Measurements from ENCODE around the gene IFITM10. TPM values are rescaled to one million over a fixed set of nuclear protein-coding genes. Genes with fewer than 3 reads are reported as not detected.

IFITM10 gene
- polyA plus RNA-seq, 1 of the 3 experiments (the other 2 are of a cell fraction): 0.21 TPM

- Histone ChIP-seq H3F3A (replicated peaks; ENCODE audit: insufficient read depth) (peaks cover 8% of the 10 kb centered on the region), H3K4me1 (ENCODE audit: control insufficient read depth in 1 of 2, insufficient read depth in 2 of 2, low read depth in 1 of 2, low read length in 1 of 2) (peaks cover 0 to 31% of the 10 kb centered on the region in 2 experiments; a peak in 1 of 4 replicates), H3K4me2 (no peak overlapping the region), H3K4me3 (ENCODE audit: low read depth in 2 of 2, low read length in 1 of 2) (no peak overlapping the region), H3K27ac (ENCODE audit: low read depth in 2 of 2, low read length in 1 of 2) (no peak overlapping the region), H3K9me2 (no peaks in the 10 kb centered on the region), H3K9ac (no peak overlapping the region), H2AFZ (ENCODE audit: low read depth) (no peak overlapping the region), H3K36me3 (replicated peaks in 1 of 2; ENCODE audit: control insufficient read depth in 1 of 2, insufficient read depth in 2 of 2, low read length in 1 of 2) (no peaks in the 10 kb centered on the region), H4K20me1 (ENCODE audit: insufficient read depth) (no peaks in the 10 kb centered on the region), H3K79me2 (ENCODE audit: insufficient read depth) (no peaks in the 10 kb centered on the region), H3K9me3 (no peaks in the 10 kb centered on the region), H3K27me3 (ENCODE audit: insufficient read depth) (peaks cover 8% of the 10 kb centered on the region; the same call in 1 of the 2 replicates)
- WGBS (ENCODE audit: low lambda C conversion rate): 70% methylated on average over 25 of the region's 25 CpGs
- TF ChIP-seq MAX (IDR thresholded peaks at IDR 0.05; ENCODE audit: low read depth) (no peak), GATA2 (CRISPR knock-in tag; IDR thresholded peaks at IDR 0.05) (no peak), RFX5 (IDR thresholded peaks at IDR 0.05; ENCODE audit: low read length) (no peak), SIN3A (IDR thresholded peaks at IDR 0.05; ENCODE audit: borderline replicate concordance, low read depth, low read length) (no peak), REST (IDR thresholded peaks at IDR 0.05; ENCODE audit: low read depth, low read length) (no peak), CTCF (IDR thresholded peaks at IDR 0.05) (no peak), SMC3 (IDR thresholded peaks at IDR 0.05; ENCODE audit: low read depth, low read length) (no peak), JUND (IDR thresholded peaks at IDR 0.05) (no peak), USF2 (IDR thresholded peaks at IDR 0.05; ENCODE audit: borderline replicate concordance, low read depth, low read length) (no peak), TEAD4 (IDR thresholded peaks at IDR 0.05; ENCODE audit: borderline replicate concordance, insufficient read depth) (no peak), ZBTB33 (IDR thresholded peaks at IDR 0.05; ENCODE audit: borderline replicate concordance, low read depth) (no peak), USF1 (IDR thresholded peaks at IDR 0.05; ENCODE audit: borderline replicate concordance, low read depth) (no peak)
- ChIA-PET POLR2A (no interaction called here), CTCF (interaction anchor here (0.9 kb wide), 1 partner anchor 106 kb away, joined by 3 read pairs; the partner anchor contains the start of gene SYT8)
- DNase-seq: no peak
Observed at GRCh38 chr11:1728931-1729691, 21.3 kb downstream of the IFITM10 start.

Data from SK-N-SH (cell line).